ENCODE results near the gene FAIM2.
A peak's percentile ranks its signal among the peaks of the same experiment; 100 is the strongest.

The FAIM2 gene
- total RNA-seq, result 0 to 0.17 (median 0.09) reads per million in 3 donors

- peak in 2 of 3 donors; percentile 11 to 29 for DNase-seq
- peak within 1 kb of the TSS; percentile 45 for H3K4me3 ChIP-seq (ENCODE audit: insufficient read depth, low read depth, low read length, poor library complexity, severe bottlenecking)
- H3K9me3 ChIP-seq (ENCODE audit: control insufficient read depth, low read length), result no peaks in the 10 kb centered on the region
- no peaks in the 10 kb centered on the region for H3K27me3 ChIP-seq (replicated peaks; ENCODE audit: control insufficient read depth, insufficient read depth, low read length, poor library complexity, severe bottlenecking)
- H3K4me1 ChIP-seq (ENCODE audit: control insufficient read depth, insufficient read depth, low read length, poor library complexity, severe bottlenecking), result no peaks in the 10 kb centered on the region
- H3K27ac ChIP-seq (ENCODE audit: insufficient read depth, low read length, poor library complexity, severe bottlenecking), result no peak within 1 kb of the TSS
- H3K36me3 ChIP-seq (ENCODE audit: control insufficient read depth, insufficient read depth, low read length), result no peaks in the 10 kb centered on the region
These were observed at the start of gene FAIM2 for GRCh38 chr12:49903700-49904423. TSS of gene FAIM2 (minus strand) at chr12:49903900. CDS start at chr12:49903792, 108 bp downstream.

- Histone ChIP-seq H3K9me3 (ENCODE audit: control insufficient read depth, low read length) (no peaks in the 10 kb centered on the region), H3K4me1 (ENCODE audit: control insufficient read depth, insufficient read depth, low read length, poor library complexity, severe bottlenecking) (no peaks in the 10 kb centered on the region), H3K27me3 (replicated peaks; ENCODE audit: control insufficient read depth, insufficient read depth, low read length, poor library complexity, severe bottlenecking) (peaks cover 20% of the 10 kb centered on the region), H3K4me3 (ENCODE audit: insufficient read depth, low read depth, low read length, poor library complexity, severe bottlenecking) (no peak overlapping the region), H3K27ac (ENCODE audit: insufficient read depth, low read length, poor library complexity, severe bottlenecking) (no peak overlapping the region), H3K36me3 (ENCODE audit: control insufficient read depth, insufficient read depth, low read length) (no peaks in the 10 kb centered on the region)
- no peak for DNase-seq
These were observed 49.5 kb upstream of the FAIM2 start for GRCh38 chr12:49953151-49953550.

- no peak for DNase-seq
- peaks cover 17% of the 10 kb centered on the region for H3K27me3 ChIP-seq (replicated peaks; ENCODE audit: control insufficient read depth, insufficient read depth, low read length, poor library complexity, severe bottlenecking)
- H3K4me3 ChIP-seq (ENCODE audit: insufficient read depth, low read depth, low read length, poor library complexity, severe bottlenecking), result no peak overlapping the region
These were observed 48.8 kb upstream of the FAIM2 start for GRCh38 chr12:49952391-49953055.

GRCh38 chr12:49951411-49952240 lies 47.9 kb upstream of the FAIM2 start:
- no peaks in the 10 kb centered on the region for H3K36me3 ChIP-seq (ENCODE audit: control insufficient read depth, insufficient read depth, low read length)
- no peaks in the 10 kb centered on the region for H3K9me3 ChIP-seq (ENCODE audit: control insufficient read depth, low read length)
- no peak overlapping the region for H3K4me3 ChIP-seq (ENCODE audit: insufficient read depth, low read depth, low read length, poor library complexity, severe bottlenecking)
- no peaks in the 10 kb centered on the region for H3K4me1 ChIP-seq (ENCODE audit: control insufficient read depth, insufficient read depth, low read length, poor library complexity, severe bottlenecking)
- no peak for DNase-seq
- H3K27me3 ChIP-seq (replicated peaks; ENCODE audit: control insufficient read depth, insufficient read depth, low read length, poor library complexity, severe bottlenecking), result peaks cover 17% of the 10 kb centered on the region
- H3K27ac ChIP-seq (ENCODE audit: insufficient read depth, low read length, poor library complexity, severe bottlenecking), result no peak overlapping the region

More at GRCh38 chr12:49952391-49953055, 48.8 kb upstream of the FAIM2 start:
- H3K27ac ChIP-seq (ENCODE audit: insufficient read depth, low read length, poor library complexity, severe bottlenecking), result no peak overlapping the region
- H3K4me1 ChIP-seq (ENCODE audit: control insufficient read depth, insufficient read depth, low read length, poor library complexity, severe bottlenecking), result no peaks in the 10 kb centered on the region
- H3K9me3 ChIP-seq (ENCODE audit: control insufficient read depth, low read length), result no peaks in the 10 kb centered on the region
- H3K36me3 ChIP-seq (ENCODE audit: control insufficient read depth, insufficient read depth, low read length), result no peaks in the 10 kb centered on the region

- Histone ChIP-seq H3K36me3 (ENCODE audit: control insufficient read depth, insufficient read depth, low read length) (no peaks in the 10 kb centered on the region), H3K9me3 (ENCODE audit: control insufficient read depth, low read length) (no peaks in the 10 kb centered on the region), H3K4me1 (ENCODE audit: control insufficient read depth, insufficient read depth, low read length, poor library complexity, severe bottlenecking) (no peaks in the 10 kb centered on the region), H3K27me3 (replicated peaks; ENCODE audit: control insufficient read depth, insufficient read depth, low read length, poor library complexity, severe bottlenecking) (peaks cover 12% of the 10 kb centered on the region), H3K4me3 (ENCODE audit: insufficient read depth, low read depth, low read length, poor library complexity, severe bottlenecking) (no peak within 1 kb of the TSS), H3K27ac (ENCODE audit: insufficient read depth, low read length, poor library complexity, severe bottlenecking) (no peak within 1 kb of the TSS)
- DNase-seq, result no peak
These were observed 46.9 kb upstream of the FAIM2 start, which contains the start of gene AQP2 for GRCh38 chr12:49950273-49951251. TSS of gene AQP2 (plus strand) at chr12:49950737. CDS start at chr12:49950831, 94 bp downstream.

- no peaks in the 10 kb centered on the region for H3K9me3 ChIP-seq (ENCODE audit: control insufficient read depth, low read length)
- no peaks in the 10 kb centered on the region for H3K36me3 ChIP-seq (ENCODE audit: control insufficient read depth, insufficient read depth, low read length)
- H3K27ac ChIP-seq (ENCODE audit: insufficient read depth, low read length, poor library complexity, severe bottlenecking), result no peak overlapping the region
- H3K4me3 ChIP-seq (ENCODE audit: insufficient read depth, low read depth, low read length, poor library complexity, severe bottlenecking), result no peak overlapping the region
- H3K27me3 ChIP-seq (replicated peaks; ENCODE audit: control insufficient read depth, insufficient read depth, low read length, poor library complexity, severe bottlenecking), result peaks cover 12% of the 10 kb centered on the region
- H3K4me1 ChIP-seq (ENCODE audit: control insufficient read depth, insufficient read depth, low read length, poor library complexity, severe bottlenecking), result peaks cover 6% of the 10 kb centered on the region
- no peak for DNase-seq
These were observed 46.2 kb upstream of the FAIM2 start for GRCh38 chr12:49949866-49950265.

GRCh38 chr12:49948866-49949845 lies 45.5 kb upstream of the FAIM2 start:
- DNase-seq, result no peak
- H3K4me1 ChIP-seq (ENCODE audit: control insufficient read depth, insufficient read depth, low read length, poor library complexity, severe bottlenecking), result peaks cover 10% of the 10 kb centered on the region
- H3K27ac ChIP-seq (ENCODE audit: insufficient read depth, low read length, poor library complexity, severe bottlenecking), result no peak overlapping the region
- H3K27me3 ChIP-seq (replicated peaks; ENCODE audit: control insufficient read depth, insufficient read depth, low read length, poor library complexity, severe bottlenecking), result peaks cover 12% of the 10 kb centered on the region
- H3K9me3 ChIP-seq (ENCODE audit: control insufficient read depth, low read length), result no peaks in the 10 kb centered on the region
- H3K36me3 ChIP-seq (ENCODE audit: control insufficient read depth, insufficient read depth, low read length), result no peaks in the 10 kb centered on the region
- no peak overlapping the region for H3K4me3 ChIP-seq (ENCODE audit: insufficient read depth, low read depth, low read length, poor library complexity, severe bottlenecking)

- no peak overlapping the region for H3K4me3 ChIP-seq (ENCODE audit: insufficient read depth, low read depth, low read length, poor library complexity, severe bottlenecking)
- no peak overlapping the region for H3K27ac ChIP-seq (ENCODE audit: insufficient read depth, low read length, poor library complexity, severe bottlenecking)
- H3K9me3 ChIP-seq (ENCODE audit: control insufficient read depth, low read length), result no peaks in the 10 kb centered on the region
- no peak for DNase-seq
- no peaks in the 10 kb centered on the region for H3K36me3 ChIP-seq (ENCODE audit: control insufficient read depth, insufficient read depth, low read length)
- no peaks in the 10 kb centered on the region for H3K27me3 ChIP-seq (replicated peaks; ENCODE audit: control insufficient read depth, insufficient read depth, low read length, poor library complexity, severe bottlenecking)
- peaks cover 20% of the 10 kb centered on the region for H3K4me1 ChIP-seq (ENCODE audit: control insufficient read depth, insufficient read depth, low read length, poor library complexity, severe bottlenecking)
These were observed 44.0 kb upstream of the FAIM2 start for GRCh38 chr12:49947593-49948226.

All from effector memory CD4-positive, alpha-beta T cell (primary cell).